Transverse colon (tissue), 4 donors: Measurements from ENCODE around the gene PNISR. TPM values are rescaled to one million over a fixed set of nuclear protein-coding genes. Genes with fewer than 3 reads are reported as not detected.

Experiments used
- DNase-seq: peaks from one replicate; pipeline ENCODE4 v3.0.0-alpha.2; 2019
- H3K27ac ChIP-seq, 4 donors: fragments of 200-600 bp; sonication (generic); 2 replicates each; pipeline ENCODE4 v1.5.1; 2016 to 2018; ENCODE audit warnings: inconsistent platforms in 4 of 4
- H3K27me3 ChIP-seq: fragments of 200-600 bp; sonication (generic); 2 replicates; pipeline ENCODE4 v1.5.1; 2017; ENCODE audit warnings: inconsistent platforms
- H3K36me3 ChIP-seq, 4 donors: fragments of 200-600 bp; sonication (generic); 2 replicates each; pipeline ENCODE4 v1.5.1; 2017 to 2019; ENCODE audit warnings: inconsistent platforms in 4 of 4
- H3K4me1 ChIP-seq, 4 donors: fragments of 200-600 bp; sonication (generic); 2 replicates each; pipeline ENCODE4 v1.5.1; 2017 to 2020; ENCODE audit warnings: inconsistent platforms in 4 of 4
- H3K4me3 ChIP-seq, 4 donors: fragments of 200-600 bp; sonication (generic); 1 replicate in 1 of 4; 2 replicates in 3 of 4; pipeline versions ENCODE4 v1.5.1 to v1.6.1; 2017 to 2019; ENCODE audit warnings: inconsistent platforms in 4 of 4
- H3K9me3 ChIP-seq, 2 donors: fragments of 200-600 bp; sonication (generic); 2 replicates each; pipeline ENCODE4 v1.5.1; 2017 to 2019; ENCODE audit warnings: inconsistent platforms in 2 of 2
- CTCF ChIP-seq, 5 experiments: fragments of 200-600 bp in 3 of 5; fragments of 450-650 bp in 2 of 5; sonication (generic) in 3 of 5; IDR thresholded peaks; 1 replicate in 2 of 5; 2 replicates in 3 of 5; pipeline ENCODE4 v1.5.1; 2016 to 2017; ENCODE audit warnings: antibody characterized with exemption in 5 of 5, inconsistent platforms in 3 of 5, mild to moderate bottlenecking in 2 of 5, moderate library complexity in 1 of 5
- EP300 ChIP-seq: sonication (generic); formaldehyde crosslinking; IDR thresholded peaks from one replicate; pipeline ENCODE4 v1.6.1; 2017; ENCODE audit warnings: antibody characterized with exemption, low read depth
- POLR2A ChIP-seq: fragments of 450-650 bp; IDR thresholded peaks from one replicate; pipeline ENCODE4 v1.6.1; 2016; ENCODE audit warnings: antibody characterized with exemption, mild to moderate bottlenecking, moderate library complexity
- POLR2AphosphoS5 ChIP-seq, 3 donors: sonication (generic); formaldehyde crosslinking; IDR thresholded peaks; one replicate each; pipeline ENCODE4 v1.6.1; 2016; ENCODE audit warnings: antibody characterized with exemption in 3 of 3
- WGBS, 2 donors: methylation state at CpG; one replicate each; pipeline ENCODE4 v1.1.5; 2018; ENCODE audit warnings: low coverage in 1 of 2; 5-methylcytosine and 5-hydroxymethylcytosine counted together
- in situ Hi-C, 4 donors: fragments of 200-750 bp; cut with MboI; loops; one replicate each; pipeline versions ENCODE4 v1.15.0 to v1.15.1; 2017; ENCODE audit warnings: low sequenced_read_pairs in 3 of 4, low pct_ligation_motif_present in 1 of 4, low pct_unique_long_range_greater_than_20kb in 1 of 4
- intact Hi-C: fragments of 100-400 bp; cut with DNase I; formaldehyde crosslinking; loops from one replicate; pipeline ENCODE4 v1.15.1; 2023; ENCODE audit warnings: low total_unique reads
- total RNA-seq, 4 donors: library from RNA; depleted of rRNA; stranded (reverse); fragments of >200 nt; gene quantifications; one replicate each; pipeline ENCODE4 v1.1.0, GENCODE V29; 2016

PNISR gene
- total RNA-seq, 4 donors from 2014 or later = 118 to 374 (median 219) TPM

- TF ChIP-seq POLR2A (no peak), POLR2AphosphoS5 (IDR thresholded peaks at IDR 0.05) (no peak), CTCF (IDR thresholded peaks at IDR 0.05) (no peak), EP300 (no peak)
- in situ Hi-C loops (no loop called here), intact Hi-C loops (no loop called here)
- Histone ChIP-seq H3K9me3 (no peaks in the 10 kb centered on the region), H3K4me1 (no peaks in the 10 kb centered on the region), H3K4me3 (no peak overlapping the region), H3K36me3 (no peaks in the 10 kb centered on the region), H3K27me3 (no peaks in the 10 kb centered on the region), H3K27ac (no peak overlapping the region)
- WGBS, 2 donors = 55 to 68% methylated on average over 3 to 5 of the region's 5 CpGs
- DNase-seq = no peak
Observed at GRCh38 chr6:99364026-99364425, 61.1 kb downstream of the PNISR start.

- WGBS, 2 donors = 60 to 83% methylated on average over 1 of the region's 1 CpG
- in situ Hi-C loops = no loop called here
- H3K4me3 ChIP-seq = no peak overlapping the region
- DNase-seq = no peak
- intact Hi-C loops = no loop called here
- no peaks in the 10 kb centered on the region for H3K4me1 ChIP-seq
- H3K36me3 ChIP-seq = no peaks in the 10 kb centered on the region
- no peaks in the 10 kb centered on the region for H3K9me3 ChIP-seq
- no peak overlapping the region for H3K27ac ChIP-seq
- TF ChIP-seq POLR2A = no peak
- no peak for TF ChIP-seq EP300
- no peak for TF ChIP-seq CTCF (IDR thresholded peaks at IDR 0.05)
- no peak for TF ChIP-seq POLR2AphosphoS5 (IDR thresholded peaks at IDR 0.05)
- H3K27me3 ChIP-seq = no peaks in the 10 kb centered on the region
Observed at GRCh38 chr6:99362678-99363268, 62.3 kb downstream of the PNISR start.

GRCh38 chr6:99359800-99360199 lies 65.3 kb downstream of the PNISR start:
- in situ Hi-C loops (no loop called here), intact Hi-C loops (no loop called here)
- H3K4me1 ChIP-seq = no peaks in the 10 kb centered on the region
- no peak overlapping the region for H3K27ac ChIP-seq
- DNase-seq = no peak
- H3K27me3 ChIP-seq = no peaks in the 10 kb centered on the region
- WGBS, 2 donors = 50 to 72% methylated on average over 1 of the region's 1 CpG
- TF ChIP-seq EP300 (no peak), POLR2A (no peak), POLR2AphosphoS5 (IDR thresholded peaks at IDR 0.05) (no peak), CTCF (IDR thresholded peaks at IDR 0.05) (no peak)
- no peaks in the 10 kb centered on the region for H3K36me3 ChIP-seq
- H3K9me3 ChIP-seq = no peaks in the 10 kb centered on the region
- no peak overlapping the region for H3K4me3 ChIP-seq

DNA sequence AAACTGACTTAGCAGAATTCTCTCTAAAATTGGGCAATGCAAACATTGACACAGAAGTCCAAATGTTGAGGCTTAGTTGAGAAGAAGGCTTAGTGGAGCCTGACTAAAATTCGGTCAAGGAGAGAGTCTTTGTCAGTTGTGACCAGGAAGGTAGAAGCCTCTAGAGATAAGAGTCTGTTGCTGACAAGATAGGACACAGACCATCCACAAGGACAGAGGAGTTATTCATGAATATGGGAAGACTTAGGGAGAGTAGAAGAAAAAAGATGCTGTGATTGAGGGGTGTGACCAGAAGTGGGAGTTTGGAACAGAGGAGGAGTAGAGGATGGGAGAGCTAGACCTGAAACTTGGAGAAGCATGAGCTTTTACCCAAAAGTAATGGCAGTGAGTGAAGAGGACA lies 68.5 kb downstream of the PNISR start:
- no peaks in the 10 kb centered on the region for H3K9me3 ChIP-seq
- no peak for TF ChIP-seq POLR2A
- no peak overlapping the region for H3K27ac ChIP-seq
- peaks cover 17% of the 10 kb centered on the region for H3K27me3 ChIP-seq
- in situ Hi-C loops (no loop called here), intact Hi-C loops (no loop called here)
- DNase-seq = no peak
- no peaks in the 10 kb centered on the region for H3K36me3 ChIP-seq
- WGBS, 2 donors = 73 to 100% methylated on average over 1 of the region's 1 CpG
- no peak overlapping the region for H3K4me3 ChIP-seq
- no peaks in the 10 kb centered on the region for H3K4me1 ChIP-seq

DNA sequence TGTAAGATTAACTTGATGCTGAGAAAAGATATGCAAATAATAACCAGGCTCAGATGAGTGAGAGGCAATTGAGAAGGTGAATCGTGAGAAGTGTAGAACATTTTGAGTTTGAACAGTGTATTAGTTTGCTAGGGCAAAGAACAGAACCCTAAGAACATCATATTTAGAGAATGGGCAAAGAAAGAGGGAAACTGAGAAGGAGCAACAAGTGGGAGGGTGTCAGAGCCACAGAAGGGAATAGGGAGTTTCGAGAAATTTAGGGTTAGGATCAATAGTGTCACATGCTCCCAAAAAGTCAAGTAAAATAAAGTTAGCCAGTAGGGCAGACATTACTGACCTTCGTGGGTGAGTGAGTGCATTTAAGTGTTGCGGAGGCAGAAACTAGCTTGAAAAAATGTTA lies 70.1 kb downstream of the PNISR start:
- Histone ChIP-seq H3K9me3 (no peaks in the 10 kb centered on the region), H3K36me3 (no peaks in the 10 kb centered on the region), H3K4me3 (no peak overlapping the region), H3K27ac (no peak overlapping the region), H3K27me3 (peaks cover 22% of the 10 kb centered on the region), H3K4me1 (peaks cover 0 to 8% (median 4%) of the 10 kb centered on the region in 4 donors)
- TF ChIP-seq CTCF (IDR thresholded peaks at IDR 0.05) (no peak), POLR2AphosphoS5 (IDR thresholded peaks at IDR 0.05) (no peak), POLR2A (no peak), EP300 (no peak)
- 49 to 77% methylated on average over 4 of the region's 4 CpGs for WGBS, 2 donors
- intact Hi-C loops = no loop called here
- in situ Hi-C loops = no loop called here
- DNase-seq = no peak
